Gastroesophageal sphincter (tissue), 4 donors: ENCODE results near the gene ZKSCAN2. TPM values are rescaled to one million over a fixed set of nuclear protein-coding genes. Genes with fewer than 3 reads are reported as not detected.

Experiments
- ATAC-seq: fragments of 150-250 bp; one replicate; pipeline ENCODE4 v1.9.1; 2016; ENCODE audit warnings: mild to moderate bottlenecking, moderate library complexity
- H3K27ac ChIP-seq, 4 donors: fragments of 200-600 bp; sonication (generic) in 3 of 4; 1 replicate in 3 of 4; 2 replicates in 1 of 4; pipeline ENCODE4 v1.5.1; 2016 to 2019
- H3K27me3 ChIP-seq: fragments of 200-600 bp; sonication (generic); one replicate; pipeline ENCODE4 v1.5.1; 2019
- H3K36me3 ChIP-seq, 2 donors: fragments of 200-600 bp; sonication (generic); one replicate each; pipeline ENCODE4 v1.5.1; 2019; ENCODE audit warnings: control low read depth in 1 of 2
- H3K4me1 ChIP-seq, 3 donors: fragments of 200-600 bp; sonication (generic); 1 replicate in 2 of 3; 2 replicates in 1 of 3; pipeline ENCODE4 v1.5.1; 2016 to 2019; ENCODE audit warnings: control low read depth in 2 of 3
- H3K4me3 ChIP-seq, 2 donors: fragments of 200-600 bp; sonication (generic); one replicate each; pipeline ENCODE4 v1.5.1; 2019; ENCODE audit warnings: mild to moderate bottlenecking in 1 of 2, moderate library complexity in 1 of 2
- H3K9me3 ChIP-seq, 3 donors: fragments of 200-600 bp; sonication (generic); one replicate each; pipeline ENCODE4 v1.5.1; 2017 to 2019; ENCODE audit warnings: control low read depth in 2 of 3
- EP300 ChIP-seq: sonication (generic); formaldehyde crosslinking; IDR thresholded peaks from one replicate; pipeline ENCODE4 v1.6.1; 2017; ENCODE audit warnings: antibody characterized with exemption, mild to moderate bottlenecking
- POLR2A ChIP-seq, 2 donors: fragments of 450-650 bp; IDR thresholded peaks; one replicate each; pipeline ENCODE4 v1.6.1; 2017; ENCODE audit warnings: antibody characterized with exemption in 2 of 2, mild to moderate bottlenecking in 2 of 2, moderate library complexity in 1 of 2
- POLR2AphosphoS5 ChIP-seq: sonication (generic); formaldehyde crosslinking; IDR thresholded peaks from one replicate; pipeline ENCODE4 v1.6.1; 2017; ENCODE audit warnings: antibody characterized with exemption
- WGBS, 2 donors: methylation state at CpG; one replicate each; pipeline ENCODE4 v1.1.5; 2018; ENCODE audit warnings: low coverage in 1 of 2; 5-methylcytosine and 5-hydroxymethylcytosine counted together
- total RNA-seq, 4 donors: library from RNA; depleted of rRNA; stranded (reverse); fragments of >200 nt; gene quantifications; one replicate each; pipeline ENCODE4 v1.1.0, GENCODE V29; 2016
- TF ChIP-seq, protein P1 (sequence below), 4 experiments: fragments of 200-600 bp in 2 of 4; fragments of 450-650 bp in 2 of 4; sonication (generic) in 1 of 4; IDR thresholded peaks; one replicate each; pipeline ENCODE4 v1.5.1; 2017 to 2019; ENCODE audit warnings: antibody characterized with exemption in 4 of 4, mild to moderate bottlenecking in 2 of 4, moderate library complexity in 2 of 4

Gene ZKSCAN2
- total RNA-seq, result 1 to 10 TPM; 3.6 to 6.8 (median 5.5) TPM

- Histone ChIP-seq H3K4me3 (peak within 1 kb of the TSS; percentile 69 to 71), H3K9me3 (no peaks in the 10 kb centered on the region), H3K36me3 (peaks cover 0 to 32% of the 10 kb centered on the region in 2 donors), H3K27ac (peak within 1 kb of the TSS; percentile 92 to 97 (median 94)), H3K27me3 (no peaks in the 10 kb centered on the region), H3K4me1 (peaks cover 0 to 54% (median 21%) of the 10 kb centered on the region in 3 donors)
- ATAC-seq, result peak; percentile 97
- TF ChIP-seq, protein P1, sequence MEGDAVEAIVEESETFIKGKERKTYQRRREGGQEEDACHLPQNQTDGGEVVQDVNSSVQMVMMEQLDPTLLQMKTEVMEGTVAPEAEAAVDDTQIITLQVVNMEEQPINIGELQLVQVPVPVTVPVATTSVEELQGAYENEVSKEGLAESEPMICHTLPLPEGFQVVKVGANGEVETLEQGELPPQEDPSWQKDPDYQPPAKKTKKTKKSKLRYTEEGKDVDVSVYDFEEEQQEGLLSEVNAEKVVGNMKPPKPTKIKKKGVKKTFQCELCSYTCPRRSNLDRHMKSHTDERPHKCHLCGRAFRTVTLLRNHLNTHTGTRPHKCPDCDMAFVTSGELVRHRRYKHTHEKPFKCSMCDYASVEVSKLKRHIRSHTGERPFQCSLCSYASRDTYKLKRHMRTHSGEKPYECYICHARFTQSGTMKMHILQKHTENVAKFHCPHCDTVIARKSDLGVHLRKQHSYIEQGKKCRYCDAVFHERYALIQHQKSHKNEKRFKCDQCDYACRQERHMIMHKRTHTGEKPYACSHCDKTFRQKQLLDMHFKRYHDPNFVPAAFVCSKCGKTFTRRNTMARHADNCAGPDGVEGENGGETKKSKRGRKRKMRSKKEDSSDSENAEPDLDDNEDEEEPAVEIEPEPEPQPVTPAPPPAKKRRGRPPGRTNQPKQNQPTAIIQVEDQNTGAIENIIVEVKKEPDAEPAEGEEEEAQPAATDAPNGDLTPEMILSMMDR (IDR thresholded peaks at IDR 0.05), result no peak
- TF ChIP-seq POLR2AphosphoS5, result no peak
- peak; percentile 90 to 93 for TF ChIP-seq POLR2A (IDR thresholded peaks at IDR 0.05)
- no peak for TF ChIP-seq EP300
- no CpG with 5 or more reads among the region's 69 CpGs for WGBS, 2 donors
Measured at GRCh38 chr16:25257470-25257955, at the start of gene ZKSCAN2. TSS of gene ZKSCAN2 (minus strand) at chr16:25257845. CDS start at chr16:25257127, 718 bp downstream.

DNA sequence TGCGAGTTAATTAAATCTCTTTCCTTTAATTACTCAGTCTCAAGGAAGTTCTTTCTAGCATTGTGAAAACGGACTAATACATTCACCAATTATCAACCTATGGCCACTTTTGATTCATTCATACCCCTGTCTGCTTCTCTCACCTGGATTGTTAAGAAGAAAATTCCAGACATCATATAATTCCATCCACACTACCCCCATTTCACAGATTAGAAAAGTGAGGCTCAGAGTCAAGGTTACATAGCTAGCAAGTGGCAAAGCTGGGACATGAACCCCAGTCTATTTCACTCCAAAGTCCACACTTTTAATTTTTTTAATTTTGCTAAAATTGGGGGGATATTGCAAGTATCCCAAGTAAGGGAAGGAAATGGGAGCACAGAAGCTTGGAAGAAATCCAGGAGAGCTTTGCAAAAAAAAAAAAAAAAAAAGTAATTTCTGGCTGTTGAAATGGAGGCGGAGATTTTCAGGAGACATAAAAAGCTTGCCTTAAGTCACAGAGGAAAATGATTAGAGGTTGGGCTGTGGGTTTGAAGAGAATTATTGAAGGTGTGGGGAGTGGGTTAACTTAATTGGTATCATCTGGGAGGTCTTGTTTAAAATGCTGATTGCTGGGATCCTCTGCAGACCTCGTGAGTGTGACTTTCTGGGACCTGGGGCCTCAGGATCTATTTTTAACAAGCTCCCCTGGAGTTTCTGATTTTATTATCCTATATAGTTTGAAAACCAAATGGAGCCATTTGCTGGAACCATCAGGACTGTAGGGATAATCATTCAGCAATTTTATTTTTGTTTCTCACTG lies 42.3 kb upstream of the ZKSCAN2 start:
- Histone ChIP-seq H3K4me3 (no peak overlapping the region), H3K4me1 (no peaks in the 10 kb centered on the region), H3K27ac (no peak overlapping the region), H3K36me3 (no peaks in the 10 kb centered on the region), H3K27me3 (peaks cover 2% of the 10 kb centered on the region), H3K9me3 (peaks cover 0 to 10% (median 0%) of the 10 kb centered on the region in 3 donors)
- WGBS, 2 donors, result 27 to 28% methylated on average over 4 of the region's 4 CpGs
- TF ChIP-seq EP300 (no peak), POLR2AphosphoS5 (no peak), POLR2A (IDR thresholded peaks at IDR 0.05) (no peak)
- ATAC-seq, result no peak

DNA sequence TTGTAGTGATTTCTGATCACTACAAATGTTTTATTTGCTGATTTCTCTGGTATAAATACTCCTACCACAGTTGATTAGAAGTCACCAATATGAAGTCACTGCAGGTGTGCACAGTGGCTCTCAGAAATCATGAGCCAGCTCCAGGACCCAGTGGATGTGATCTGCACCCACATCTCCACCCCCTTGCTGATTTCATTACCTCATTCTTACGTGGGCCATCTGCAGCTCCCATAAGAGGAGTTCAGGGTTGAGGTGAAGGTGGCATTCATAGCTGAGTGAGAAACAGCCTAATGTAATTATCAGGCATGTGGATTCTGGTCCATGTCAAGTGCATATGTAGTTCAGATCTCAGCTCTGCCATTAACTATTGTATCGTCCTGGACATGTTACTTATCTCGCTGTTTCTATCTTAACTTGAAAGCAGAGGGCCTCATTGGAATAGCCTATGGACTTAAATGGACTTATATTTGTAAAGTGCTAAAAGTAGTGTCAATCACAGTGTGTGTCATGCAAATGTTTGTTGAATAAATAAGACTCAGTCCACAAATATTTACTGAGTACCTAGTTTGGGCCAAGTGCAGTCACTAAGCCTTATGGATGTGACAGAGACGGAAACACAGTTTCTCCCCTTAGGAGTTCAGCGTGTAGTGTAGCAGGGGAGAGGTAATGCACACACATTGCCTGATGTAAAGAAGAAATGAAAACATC lies 40.7 kb upstream of the ZKSCAN2 start:
- H3K27ac ChIP-seq, result no peak overlapping the region
- peaks cover 6% of the 10 kb centered on the region for H3K27me3 ChIP-seq
- H3K4me1 ChIP-seq, result no peaks in the 10 kb centered on the region
- no peak overlapping the region for H3K4me3 ChIP-seq
- no peaks in the 10 kb centered on the region for H3K36me3 ChIP-seq
- ATAC-seq, result no peak
- 69 to 82% methylated on average over 5 of the region's 5 CpGs for WGBS, 2 donors
- H3K9me3 ChIP-seq, result no peaks in the 10 kb centered on the region
- TF ChIP-seq POLR2AphosphoS5, result no peak
- no peak for TF ChIP-seq EP300
- TF ChIP-seq, protein P1 (IDR thresholded peaks at IDR 0.05), result no peak
- TF ChIP-seq POLR2A (IDR thresholded peaks at IDR 0.05), result no peak

DNA sequence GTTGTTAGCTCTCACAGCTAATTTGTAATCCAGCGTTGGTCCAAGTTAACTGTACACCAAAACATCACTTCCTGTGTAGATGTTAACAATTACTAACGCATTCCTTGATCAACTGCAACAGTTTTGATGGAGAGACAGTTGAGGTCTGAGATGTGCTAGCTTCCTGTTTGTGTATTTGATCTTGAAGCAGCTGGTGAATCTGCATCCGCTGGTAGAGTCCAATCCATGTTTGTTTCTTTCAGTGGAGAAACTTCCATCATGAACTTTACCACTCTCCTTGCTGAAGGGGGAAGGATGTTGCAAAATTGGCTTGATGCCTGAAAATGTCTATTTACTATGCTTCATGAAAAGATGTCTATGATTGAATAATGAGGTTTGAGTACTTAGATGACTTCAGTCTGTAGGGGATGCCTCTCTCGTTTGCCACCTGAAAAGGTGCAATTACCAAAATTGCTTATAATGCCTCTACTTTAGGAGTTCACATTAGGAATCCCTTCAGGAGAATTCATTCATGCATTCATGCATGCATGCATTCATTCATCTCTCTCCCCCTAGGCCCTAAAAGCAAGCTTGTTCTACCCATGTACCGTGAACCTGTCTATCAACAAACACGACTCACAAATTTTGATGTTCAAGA lies 39.6 kb upstream of the ZKSCAN2 start:
- no peak overlapping the region for H3K4me3 ChIP-seq
- 52 to 65% methylated on average over 4 to 5 of the region's 6 CpGs for WGBS, 2 donors
- ATAC-seq, result no peak
- no peak overlapping the region for H3K27ac ChIP-seq
- H3K36me3 ChIP-seq, result no peaks in the 10 kb centered on the region
- H3K4me1 ChIP-seq, result no peaks in the 10 kb centered on the region
- peaks cover 6% of the 10 kb centered on the region for H3K27me3 ChIP-seq
- TF ChIP-seq POLR2A (IDR thresholded peaks at IDR 0.05) (no peak), EP300 (no peak), POLR2AphosphoS5 (no peak)
- TF ChIP-seq, protein P1 (IDR thresholded peaks at IDR 0.05), result no peak
- H3K9me3 ChIP-seq, result no peaks in the 10 kb centered on the region

DNA sequence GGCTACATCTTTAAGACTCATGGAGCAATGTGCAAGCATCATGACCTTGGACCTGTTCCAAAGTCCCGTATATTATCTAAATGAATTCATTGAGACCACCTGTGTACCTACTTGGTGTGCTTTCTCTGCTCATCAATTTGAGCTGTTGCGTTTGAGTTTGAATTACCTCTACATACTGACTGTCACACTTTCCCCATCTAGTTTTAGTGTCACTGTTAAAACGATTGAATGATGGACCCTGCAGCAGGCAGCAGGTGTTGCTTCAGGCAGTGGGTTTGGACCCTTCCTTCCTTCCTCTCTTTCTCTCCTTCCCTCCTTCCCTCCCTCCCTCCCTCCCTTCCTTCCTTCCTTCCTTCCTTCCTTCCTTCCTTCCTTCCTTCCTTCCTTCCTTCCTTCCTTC lies 33.9 kb upstream of the ZKSCAN2 start:
- Histone ChIP-seq H3K27me3 (peaks cover 6% of the 10 kb centered on the region), H3K4me3 (no peak overlapping the region), H3K36me3 (no peaks in the 10 kb centered on the region), H3K27ac (no peak overlapping the region), H3K9me3 (no peaks in the 10 kb centered on the region), H3K4me1 (no peaks in the 10 kb centered on the region)
- TF ChIP-seq, protein P1 (IDR thresholded peaks at IDR 0.05), result no peak
- TF ChIP-seq POLR2AphosphoS5 (no peak), EP300 (no peak), POLR2A (IDR thresholded peaks at IDR 0.05) (no peak)
- ATAC-seq, result no peak
- WGBS, 2 donors, result 39 to 40% methylated on average over 2 to 3 of the region's 3 CpGs
